HepG2 (cell line): ENCODE results near the gene CEP104. TPM values are rescaled to one million over a fixed set of nuclear protein-coding genes. Genes with fewer than 3 reads are reported as not detected.
A peak's percentile ranks its signal among the peaks of the same experiment; 100 is the strongest.

ENCODE experiments used
- AKNA ChIP-seq: sonication (generic); formaldehyde crosslinking; IDR thresholded peaks from 2 replicates; pipeline ENCODE4 v1.4.0; 2020; ENCODE audit warnings: missing genetic modification reagents, borderline replicate concordance
- ARID4A ChIP-seq: sonication (generic); formaldehyde crosslinking; IDR thresholded peaks from 2 replicates; pipeline ENCODE4 v1.5.0; 2020; ENCODE audit warnings: mild to moderate bottlenecking, missing genetic modification reagents, borderline replicate concordance
- E2F2 ChIP-seq: sonication (generic); formaldehyde crosslinking; IDR thresholded peaks from 2 replicates; pipeline ENCODE4 v1.4.0; 2020; ENCODE audit warnings: missing genetic modification reagents, borderline replicate concordance
- FLYWCH1 ChIP-seq: sonication (generic); formaldehyde crosslinking; IDR thresholded peaks from 2 replicates; pipeline ENCODE4 v1.8.1; 2023; ENCODE audit warnings: mild to moderate bottlenecking, missing genetic modification reagents
- GRHL1 ChIP-seq: sonication (generic); formaldehyde crosslinking; conservative IDR thresholded peaks from 2 replicates; pipeline ENCODE4 v1.8.0; 2022; ENCODE audit warnings: missing genetic modification reagents
- NKX3-1 ChIP-seq: sonication (generic); formaldehyde crosslinking; IDR thresholded peaks from 2 replicates; pipeline ENCODE4 v1.5.0; 2020; ENCODE audit warnings: missing genetic modification reagents
- ZFAT ChIP-seq: sonication (generic); formaldehyde crosslinking; conservative IDR thresholded peaks from 2 replicates; pipeline ENCODE4 v1.8.1; 2023; ENCODE audit warnings: missing genetic modification reagents, inconsistent platforms
- ZNF605 ChIP-seq: sonication (generic); formaldehyde crosslinking; IDR thresholded peaks from 2 replicates; pipeline ENCODE4 v1.8.0; 2022; ENCODE audit warnings: mild to moderate bottlenecking, missing genetic modification reagents
- ZNF614 ChIP-seq: IDR thresholded peaks from 2 replicates; pipeline ENCODE4 v1.6.1; 2018; ENCODE audit warnings: missing biosample characterization, missing genetic modification reagents, inconsistent platforms, borderline replicate concordance
- ZNF619 ChIP-seq: sonication (generic); formaldehyde crosslinking; IDR thresholded peaks from 2 replicates; pipeline ENCODE4 v1.4.0; 2020; ENCODE audit warnings: mild to moderate bottlenecking, missing genetic modification reagents
- ZNF674 ChIP-seq: sonication (generic); formaldehyde crosslinking; IDR thresholded peaks from 2 replicates; pipeline ENCODE4 v1.5.0; 2020; ENCODE audit warnings: low read depth, mild to moderate bottlenecking, missing genetic modification reagents
- ZNF724P ChIP-seq: sonication (generic); formaldehyde crosslinking; IDR thresholded peaks from 2 replicates; pipeline ENCODE4 v1.8.0; 2022; ENCODE audit warnings: missing genetic modification reagents, borderline replicate concordance
- ZUFSP ChIP-seq: sonication (generic); formaldehyde crosslinking; IDR thresholded peaks from 2 replicates; pipeline ENCODE4 v1.9.0; 2021; ENCODE audit warnings: missing genetic modification reagents, mild to moderate bottlenecking, borderline replicate concordance
- polyA plus RNA-seq, 8 experiments: library from polyadenylated mRNA; depleted of rRNA in 3 of 8; stranded (reverse) in 7 of 8; unstranded in 1 of 8; fragments of >200 nt; fragmentation: Illumina TruSeq in 4 of 8; extraction: Trizol in 4 of 8; gene quantifications; 2 replicates each; pipeline versions ENCODE4 v1.2.1 to v1.2.3, GENCODE V29; 2011 to 2016; ENCODE audit warnings: low read depth in 4 of 8, missing spikeins in 1 of 8, mixed read lengths in 1 of 8; ENCODE audit not compliant: insufficient read depth in 1 of 8
- total RNA-seq, 5 experiments: library from RNA; depleted of rRNA; stranded (reverse); fragments of >200 nt; fragmentation: Illumina TruSeq; extraction: Trizol; gene quantifications; 2 replicates each; pipeline ENCODE4 v1.2.3, GENCODE V29; 2016; ENCODE audit warnings: low read depth in 1 of 5

CEP104 gene
- total and polyA plus RNA-seq, 2 of the 13 experiments (the other 11 are each of a cell fraction or from before 2014, with no cell fraction given): 20.4 to 30.1 TPM

GRCh38 chr1:3900150-3900968 is 43.3 kb upstream of the CEP104 start, which contains the start of gene C1orf174 (continued):
- no peak for TF ChIP-seq AKNA (CRISPR knock-in tag)
- TF ChIP-seq ZNF605 (CRISPR knock-in tag): 0 out of 2 replicates have a peak, but pooled peaks have one; percentile 8
- no peak; the same call in 1 of the 2 replicates for TF ChIP-seq E2F2 (CRISPR knock-in tag)
- TF ChIP-seq ZFAT: no peak
- TF ChIP-seq ZNF674 (CRISPR knock-in tag): no peak
- TF ChIP-seq ARID4A (CRISPR knock-in tag): peak; percentile 88
- peak; percentile 18; the same call in 1 of the 2 replicates for TF ChIP-seq ZNF724P (CRISPR knock-in tag)
- no peak for TF ChIP-seq FLYWCH1 (CRISPR knock-in tag)
- no peak for TF ChIP-seq NKX3-1
- TF ChIP-seq ZNF619: 0 out of 2 replicates have a peak, but pooled peaks have one; percentile 45
- TF ChIP-seq ZNF614: no peak; the same call in 1 of the 2 replicates
- TF ChIP-seq GRHL1 (CRISPR knock-in tag): no peak
- TF ChIP-seq ZUFSP: no peak
